T-helper 2 cell treated with Interferon-gamma antibody and Interleukin-4, amounts not matched to agents 5 μg/mL and 100 μg/mL, for 36 hours (primary cell): ENCODE results near the gene SLC9A3.
"Not testable (repeated sequence)": the region's sequence is repeated elsewhere in the genome, so short reads cannot be mapped to it uniquely, and the experiment has no call there.

Experiments
- DNase-seq: peaks from one replicate; pipeline ENCODE4 v3.0.0; 2021; ENCODE audit warnings: low spot score
- H3K27ac Mint-ChIP-seq: one replicate; pipeline ENCODE4 v1.8.0; 2021; ENCODE audit warnings: mild to moderate bottlenecking, mixed read lengths
- H3K27me3 Mint-ChIP-seq: one replicate; pipeline ENCODE4 v1.8.0; 2021; ENCODE audit warnings: low read depth, mixed read lengths
- H3K36me3 Mint-ChIP-seq: one replicate; pipeline ENCODE4 v1.8.0; 2021; ENCODE audit warnings: low read depth, mixed read lengths
- H3K4me1 Mint-ChIP-seq: one replicate; pipeline ENCODE4 v1.8.0; 2021; ENCODE audit warnings: low read depth, mixed read lengths
- H3K4me3 Mint-ChIP-seq: one replicate; pipeline ENCODE4 v1.8.0; 2022; ENCODE audit warnings: mild to moderate bottlenecking, moderate library complexity, mixed read lengths
- H3K9me3 Mint-ChIP-seq: one replicate; pipeline ENCODE4 v1.8.0; 2021; ENCODE audit warnings: mixed read lengths

The SLC9A3 gene

DNA sequence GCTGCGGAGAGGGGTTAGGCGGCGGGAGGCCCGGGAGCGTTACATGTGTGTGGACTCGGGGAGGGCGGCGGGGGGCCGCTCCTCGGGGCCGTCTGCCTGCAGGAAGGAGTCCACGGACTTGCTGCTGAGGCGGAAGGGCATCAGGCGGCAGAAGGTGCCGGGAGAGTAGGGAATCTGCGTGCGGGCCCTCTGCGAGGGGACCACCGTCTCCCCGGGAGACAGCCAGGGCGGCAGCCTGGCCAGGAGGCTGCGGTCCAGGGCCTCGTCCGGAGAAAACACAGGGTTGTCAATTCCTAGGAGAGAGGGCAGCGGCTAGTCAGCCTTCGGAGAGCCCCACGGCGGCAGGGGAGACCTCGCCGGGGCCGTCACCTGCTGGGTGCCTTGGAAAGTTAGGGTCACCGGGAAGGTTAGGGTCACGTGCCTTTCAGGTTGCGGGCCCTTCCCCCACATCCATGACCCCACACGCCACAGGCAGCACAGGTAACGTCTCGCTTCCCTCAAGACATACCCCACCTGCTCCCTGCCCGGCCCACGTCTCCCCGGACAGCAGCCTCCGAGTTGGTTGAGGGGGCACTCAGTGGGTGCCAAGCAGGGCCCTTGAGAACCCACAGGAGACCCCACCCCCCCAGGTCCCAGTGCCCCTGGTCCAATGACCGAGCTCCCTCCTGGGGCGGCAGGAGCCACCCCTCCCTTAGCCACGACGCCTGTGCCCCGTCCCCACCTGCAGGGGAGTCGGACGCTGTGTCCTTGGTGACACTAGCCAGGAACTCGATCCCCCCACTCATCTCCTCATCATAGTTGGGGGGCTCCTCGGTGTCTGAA lies 49.2 kb downstream of the SLC9A3 start:
- Mint-ChIP-seq H3K36me3 (peaks cover 10% of the 10 kb centered on the region), H3K9me3 (no peaks in the 10 kb centered on the region), H3K27me3 (peaks cover 9% of the 10 kb centered on the region), H3K4me3 (peak overlapping the region; percentile 70), H3K27ac (no peak overlapping the region), H3K4me1 (peaks cover 12% of the 10 kb centered on the region)
- no peak for DNase-seq

DNA sequence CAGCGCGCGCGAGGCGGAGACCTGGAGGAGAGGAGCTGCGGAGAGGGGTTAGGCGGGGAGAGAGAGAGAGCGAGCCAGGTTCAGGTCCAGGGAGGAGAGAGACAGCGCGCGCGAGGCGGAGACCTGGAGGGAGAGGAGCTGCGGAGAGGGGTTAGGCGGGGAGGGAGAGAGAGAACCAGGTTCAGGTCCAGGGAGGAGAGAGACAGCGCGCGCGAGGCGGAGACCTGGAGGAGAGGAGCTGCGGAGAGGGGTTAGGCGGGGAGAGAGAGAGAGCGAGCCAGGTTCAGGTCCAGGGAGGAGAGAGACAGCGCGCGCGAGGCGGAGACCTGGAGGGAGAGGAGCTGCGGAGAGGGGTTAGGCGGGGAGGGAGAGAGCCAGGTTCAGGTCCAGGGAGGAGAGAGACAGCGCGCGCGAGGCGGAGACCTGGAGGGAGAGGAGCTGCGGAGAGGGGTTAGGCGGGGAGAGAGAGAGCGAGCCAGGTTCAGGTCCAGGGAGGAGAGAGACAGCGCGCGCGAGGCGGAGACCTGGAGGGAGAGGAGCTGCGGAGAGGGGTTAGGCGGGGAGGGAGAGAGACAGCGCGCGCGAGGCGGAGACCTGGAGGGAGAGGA lies 49.9 kb downstream of the SLC9A3 start:
- H3K27me3 Mint-ChIP-seq, H3K27ac Mint-ChIP-seq: not testable (repeated sequence)
- H3K36me3 Mint-ChIP-seq, result peaks cover 13% of the 10 kb centered on the region

DNA sequence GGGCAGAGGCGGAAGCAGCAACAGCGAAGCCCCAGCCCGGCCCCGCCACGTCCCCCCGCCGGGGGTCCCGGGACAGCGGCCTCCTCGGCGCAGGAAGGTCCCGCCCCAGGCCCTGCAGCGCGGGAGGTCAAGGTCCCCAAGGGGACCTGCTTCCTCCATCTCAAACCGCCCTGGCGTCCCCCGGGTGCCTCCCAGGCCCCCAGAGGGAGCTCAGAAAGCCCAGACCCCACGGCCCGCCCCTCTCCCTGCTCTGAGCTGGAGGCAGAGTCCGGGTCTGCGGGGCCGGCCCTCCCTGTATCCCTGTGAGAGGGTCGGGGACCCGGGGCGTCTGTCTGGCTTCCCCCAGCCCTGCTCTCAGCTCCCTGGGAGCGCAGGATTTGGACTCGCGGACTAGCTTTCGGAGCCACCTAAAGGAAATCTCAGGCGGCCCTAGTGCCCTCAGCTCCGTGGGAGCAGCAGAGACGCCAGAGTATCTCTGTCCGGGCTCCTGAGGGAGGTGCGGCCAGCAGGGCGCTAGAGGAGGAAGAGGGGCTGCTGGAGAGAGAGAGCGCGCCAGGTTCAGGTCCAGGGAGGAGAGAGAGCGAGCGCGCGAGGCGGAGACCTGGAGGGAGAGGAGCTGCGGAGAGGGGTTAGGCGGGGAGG lies 50.6 kb downstream of the SLC9A3 start:
- peaks cover 14% of the 10 kb centered on the region for H3K4me1 Mint-ChIP-seq

More for the DNA sequence above, 49.9 kb downstream of the SLC9A3 start:
- H3K4me1 Mint-ChIP-seq, result peaks cover 14% of the 10 kb centered on the region
- H3K4me3 Mint-ChIP-seq, result peak overlapping the region; percentile 70
- not testable (repeated sequence) for DNase-seq, H3K9me3 Mint-ChIP-seq

DNA sequence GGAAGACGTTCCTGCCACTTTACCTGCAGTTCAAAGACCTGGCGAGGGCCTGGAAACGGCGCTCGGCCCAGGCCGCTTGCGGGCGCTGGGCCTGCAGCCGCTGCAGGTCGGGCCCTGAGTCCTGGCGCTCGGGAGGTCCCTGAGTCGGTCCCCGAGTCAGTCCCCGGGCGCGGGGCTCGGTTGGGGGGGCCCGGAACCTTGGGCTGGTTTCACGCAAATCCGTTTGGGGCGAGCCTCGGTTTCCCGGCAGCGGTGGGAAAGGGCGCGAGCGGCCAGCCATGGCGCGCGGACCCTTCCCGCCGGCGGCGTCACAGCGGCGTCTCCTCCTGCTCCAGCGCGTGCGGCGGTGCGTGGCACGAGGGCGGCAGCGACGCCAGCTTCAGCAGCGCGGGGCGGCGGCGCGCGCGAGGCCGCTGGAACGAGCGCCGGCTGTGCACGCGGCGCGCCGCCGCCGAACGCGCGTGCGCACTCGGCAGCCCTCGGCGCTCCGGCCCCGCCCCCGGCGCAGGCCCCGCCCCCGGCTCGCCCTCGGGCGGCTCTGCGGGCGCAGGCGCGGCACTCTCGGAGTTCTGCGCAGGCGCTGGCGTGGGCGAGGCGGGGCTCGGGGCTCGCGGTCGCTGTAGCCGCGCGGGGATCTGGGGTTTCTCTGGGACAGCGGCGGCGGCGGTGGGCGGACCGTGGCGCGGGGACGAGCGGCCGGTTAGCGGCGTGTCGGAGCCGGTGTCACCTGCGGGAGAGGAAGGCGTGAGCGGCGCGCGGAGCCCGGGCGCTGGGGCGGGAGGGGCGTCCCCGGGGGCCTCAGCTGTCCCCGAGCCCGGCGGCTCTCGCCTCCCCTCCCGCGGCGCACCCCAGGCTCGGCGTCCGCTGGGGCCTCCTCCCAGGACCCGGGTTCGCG lies 51.3 kb downstream of the SLC9A3 start:
- Mint-ChIP-seq H3K36me3 (peaks cover 18% of the 10 kb centered on the region), H3K4me1 (peaks cover 14% of the 10 kb centered on the region), H3K27me3 (peaks cover 9% of the 10 kb centered on the region), H3K27ac (peak overlapping the region; percentile 86), H3K9me3 (no peaks in the 10 kb centered on the region), H3K4me3 (peak overlapping the region; percentile 85)
- DNase-seq, result peak; percentile 89

More for the DNA sequence above, 50.6 kb downstream of the SLC9A3 start:
- H3K27me3 Mint-ChIP-seq, result peaks cover 9% of the 10 kb centered on the region
- peak; percentile 22 for DNase-seq
- no peaks in the 10 kb centered on the region for H3K9me3 Mint-ChIP-seq
- peak overlapping the region; percentile 88 for H3K4me3 Mint-ChIP-seq
- H3K27ac Mint-ChIP-seq, result no peak overlapping the region
- peaks cover 15% of the 10 kb centered on the region for H3K36me3 Mint-ChIP-seq

DNA sequence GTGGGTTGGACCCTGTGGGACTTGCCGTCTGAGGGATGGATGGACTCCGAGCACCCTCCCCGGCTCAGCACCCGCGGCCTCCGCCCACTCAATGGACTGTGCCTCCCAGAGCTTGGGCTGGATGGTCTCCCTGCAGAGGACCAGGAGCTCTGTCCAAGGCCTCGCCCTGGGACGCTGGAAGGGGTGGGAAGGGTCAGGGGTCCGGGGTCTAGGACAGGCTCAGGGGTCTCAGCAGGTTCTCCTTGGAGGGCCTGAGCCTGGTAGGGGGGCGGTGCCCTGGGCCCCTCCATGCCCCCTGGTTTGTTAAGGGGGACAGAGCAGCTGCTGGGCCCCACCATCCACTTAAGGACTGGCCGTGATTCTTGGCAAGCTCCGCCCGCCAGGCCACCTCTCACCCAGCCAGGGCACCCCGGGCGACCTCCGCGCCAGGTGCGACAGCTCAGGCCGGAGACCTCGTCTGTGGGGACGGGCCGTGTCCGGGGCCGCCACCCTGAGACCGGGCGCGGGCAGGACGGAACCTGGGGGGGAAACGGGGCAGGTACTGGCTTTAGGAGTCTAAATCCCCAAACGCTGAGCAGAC lies 52.1 kb downstream of the SLC9A3 start:
- Mint-ChIP-seq H3K4me1 (peaks cover 14% of the 10 kb centered on the region), H3K36me3 (peaks cover 18% of the 10 kb centered on the region), H3K27me3 (peaks cover 9% of the 10 kb centered on the region), H3K27ac (peak overlapping the region; percentile 79), H3K9me3 (no peaks in the 10 kb centered on the region), H3K4me3 (peak overlapping the region; percentile 85)
- no peak for DNase-seq

DNA sequence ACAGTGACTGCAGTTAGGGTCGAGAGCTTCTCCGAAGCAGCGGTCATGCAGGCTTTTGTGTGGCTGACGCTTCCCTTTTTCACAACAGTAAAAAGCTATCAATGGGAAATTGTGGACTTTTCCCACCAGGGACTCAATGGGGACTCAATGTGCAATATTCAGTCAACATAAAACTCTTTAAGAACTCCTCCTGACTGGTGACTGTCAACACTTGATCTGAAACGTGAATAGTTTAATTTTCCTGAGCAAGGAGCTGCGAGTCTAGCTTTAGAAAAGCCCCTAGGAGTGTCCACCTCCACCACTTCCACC lies 52.5 kb downstream of the SLC9A3 start:
- H3K9me3 Mint-ChIP-seq, result no peaks in the 10 kb centered on the region

DNA sequence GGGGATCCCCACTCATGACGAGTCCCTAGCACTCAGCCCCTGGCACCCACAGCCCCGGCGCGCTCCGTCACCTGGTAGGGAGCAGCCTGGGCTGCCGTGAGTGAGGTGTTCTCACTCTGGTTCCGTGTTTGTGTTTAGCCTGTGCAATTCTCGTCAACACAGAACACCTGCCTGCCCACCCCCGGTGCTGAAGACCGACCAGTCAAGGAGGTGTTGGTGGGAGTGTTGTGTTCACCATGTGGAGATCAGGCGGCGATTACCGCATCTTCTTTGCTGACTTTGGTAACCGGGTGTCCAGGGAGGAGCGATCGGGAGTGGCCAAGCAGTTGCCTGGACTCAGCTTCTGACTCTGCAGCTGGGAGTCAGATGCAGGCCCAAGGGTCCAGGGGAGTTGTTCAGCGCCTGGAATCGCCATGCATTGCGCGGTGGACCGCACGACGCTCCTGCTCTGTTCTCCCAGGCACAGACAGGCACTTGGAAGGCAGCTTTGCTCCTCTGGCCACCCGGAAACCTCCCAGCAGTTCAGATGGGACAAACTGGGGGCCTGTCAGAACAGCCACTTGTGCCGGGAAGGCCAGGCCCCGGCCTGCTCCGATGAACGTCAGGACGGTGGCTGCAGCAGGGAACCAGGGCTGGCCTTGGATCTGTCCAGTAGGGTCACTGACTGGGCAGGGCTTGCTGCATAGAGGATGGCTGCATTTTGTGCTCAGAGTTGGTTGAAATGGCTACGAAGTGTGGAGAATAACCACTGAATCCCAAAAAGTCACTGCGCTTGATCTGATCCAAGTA lies 53.1 kb downstream of the SLC9A3 start:
- Mint-ChIP-seq H3K9me3 (no peaks in the 10 kb centered on the region), H3K27me3 (peaks cover 9% of the 10 kb centered on the region), H3K36me3 (peaks cover 23% of the 10 kb centered on the region), H3K4me3 (peak overlapping the region; percentile 85), H3K4me1 (peaks cover 14% of the 10 kb centered on the region), H3K27ac (peak overlapping the region; percentile 79)
- no peak for DNase-seq

More for the DNA sequence above, 52.5 kb downstream of the SLC9A3 start:
- no peak for DNase-seq
- peak overlapping the region; percentile 85 for H3K4me3 Mint-ChIP-seq
- peaks cover 20% of the 10 kb centered on the region for H3K36me3 Mint-ChIP-seq
- H3K27ac Mint-ChIP-seq, result peak overlapping the region; percentile 79
- H3K4me1 Mint-ChIP-seq, result peaks cover 14% of the 10 kb centered on the region
- peaks cover 9% of the 10 kb centered on the region for H3K27me3 Mint-ChIP-seq

DNA sequence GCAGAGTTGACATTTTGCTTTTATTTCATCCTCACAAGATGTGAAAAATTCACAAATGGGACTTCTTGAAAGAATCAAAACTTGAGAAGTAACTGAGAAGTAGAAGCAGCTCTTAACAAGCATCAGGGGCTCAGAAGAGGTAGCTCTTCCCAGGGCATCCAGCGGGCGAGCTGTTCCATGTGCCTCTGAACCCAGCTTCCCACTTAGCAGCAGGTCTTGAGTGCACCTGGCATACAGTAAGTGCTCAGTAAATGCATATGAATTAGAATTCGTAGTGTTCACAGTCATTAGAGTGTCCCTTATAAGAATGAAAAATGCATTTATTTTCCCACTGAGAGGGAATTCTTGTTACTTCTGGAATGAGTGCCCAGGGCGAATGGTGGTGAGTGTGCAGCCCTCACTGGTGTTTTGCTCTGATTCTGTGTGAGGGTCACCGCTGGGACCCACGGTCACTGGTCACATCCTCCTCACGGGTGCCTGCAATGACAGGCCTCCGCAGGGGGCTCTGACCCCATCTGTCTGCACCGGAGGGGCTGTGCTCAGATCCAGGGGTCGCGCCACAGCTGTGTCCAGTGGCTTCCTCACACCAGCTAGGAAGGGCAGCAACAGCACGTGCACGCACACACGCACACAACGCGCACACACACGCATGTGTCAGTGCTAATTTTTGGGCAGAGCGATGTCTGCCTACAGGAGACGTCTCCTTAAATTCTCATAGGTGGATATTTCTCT lies 54.3 kb downstream of the SLC9A3 start:
- DNase-seq, result no peak
- peaks cover 28% of the 10 kb centered on the region for H3K36me3 Mint-ChIP-seq
- no peaks in the 10 kb centered on the region for H3K9me3 Mint-ChIP-seq
- H3K4me3 Mint-ChIP-seq, result peak overlapping the region; percentile 7
- peaks cover 14% of the 10 kb centered on the region for H3K4me1 Mint-ChIP-seq
- no peak overlapping the region for H3K27ac Mint-ChIP-seq
- H3K27me3 Mint-ChIP-seq, result peaks cover 6% of the 10 kb centered on the region

DNA sequence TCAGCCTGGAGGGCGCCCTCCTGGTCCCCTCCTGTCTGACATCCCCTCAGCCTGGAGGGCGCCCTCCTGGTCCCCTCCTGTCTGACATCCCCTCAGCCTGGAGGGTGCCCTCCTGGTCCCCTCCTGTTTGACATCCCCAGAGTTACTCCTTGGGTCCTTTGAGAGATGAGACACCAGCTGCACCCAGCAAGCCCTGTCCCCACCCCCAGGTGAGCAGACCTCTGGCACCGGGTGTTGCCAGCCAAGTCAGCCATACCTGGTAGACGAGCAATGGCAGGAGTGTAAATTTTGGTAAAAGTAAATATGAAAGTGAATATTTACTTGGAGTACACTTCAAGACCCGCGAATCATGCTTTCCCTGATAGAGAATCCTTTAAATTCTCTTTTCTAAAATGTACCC lies 55.8 kb downstream of the SLC9A3 start:
- peaks cover 18% of the 10 kb centered on the region for H3K4me1 Mint-ChIP-seq
- DNase-seq, result no peak
- H3K27me3 Mint-ChIP-seq, result no peaks in the 10 kb centered on the region
- no peak overlapping the region for H3K27ac Mint-ChIP-seq
- no peaks in the 10 kb centered on the region for H3K9me3 Mint-ChIP-seq
- peaks cover 37% of the 10 kb centered on the region for H3K36me3 Mint-ChIP-seq
- no peak overlapping the region for H3K4me3 Mint-ChIP-seq

DNA sequence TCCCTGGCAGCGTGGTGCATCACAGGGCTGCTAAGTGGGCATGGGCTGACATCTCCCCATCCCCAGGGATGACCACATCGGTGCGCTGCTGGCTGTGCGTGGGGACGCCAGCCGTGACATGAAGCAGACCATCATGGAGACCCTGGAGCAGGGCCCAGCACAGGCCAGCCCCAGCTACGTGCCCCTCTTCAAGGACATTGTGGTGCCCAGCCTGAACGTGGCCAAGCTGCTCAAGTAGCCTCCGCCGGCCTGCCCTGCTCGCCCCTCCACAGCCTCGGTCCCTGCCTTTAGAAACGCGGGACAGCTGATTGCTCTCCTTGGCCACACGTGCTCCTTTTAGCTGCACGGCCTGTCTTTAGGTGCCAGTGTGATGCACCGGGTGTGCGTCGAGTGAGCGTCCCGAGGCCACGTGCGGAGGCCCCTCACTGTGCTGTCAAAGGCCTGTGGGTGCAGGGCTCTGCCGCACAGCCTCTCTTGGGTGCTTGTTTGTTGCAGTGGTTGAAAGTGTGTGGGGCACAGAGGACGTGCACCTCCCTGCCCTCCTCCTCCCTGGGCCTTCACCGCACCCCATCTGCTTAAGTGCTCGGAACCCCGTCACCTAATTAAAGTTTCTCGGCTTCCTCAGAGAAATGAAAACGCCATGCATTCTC lies 57.5 kb downstream of the SLC9A3 start:
- no peak overlapping the region for H3K4me3 Mint-ChIP-seq
- H3K27me3 Mint-ChIP-seq, result no peaks in the 10 kb centered on the region
- DNase-seq, result no peak
- H3K27ac Mint-ChIP-seq, result no peak overlapping the region
- peaks cover 48% of the 10 kb centered on the region for H3K36me3 Mint-ChIP-seq
- H3K4me1 Mint-ChIP-seq, result peaks cover 21% of the 10 kb centered on the region
- no peaks in the 10 kb centered on the region for H3K9me3 Mint-ChIP-seq

DNA sequence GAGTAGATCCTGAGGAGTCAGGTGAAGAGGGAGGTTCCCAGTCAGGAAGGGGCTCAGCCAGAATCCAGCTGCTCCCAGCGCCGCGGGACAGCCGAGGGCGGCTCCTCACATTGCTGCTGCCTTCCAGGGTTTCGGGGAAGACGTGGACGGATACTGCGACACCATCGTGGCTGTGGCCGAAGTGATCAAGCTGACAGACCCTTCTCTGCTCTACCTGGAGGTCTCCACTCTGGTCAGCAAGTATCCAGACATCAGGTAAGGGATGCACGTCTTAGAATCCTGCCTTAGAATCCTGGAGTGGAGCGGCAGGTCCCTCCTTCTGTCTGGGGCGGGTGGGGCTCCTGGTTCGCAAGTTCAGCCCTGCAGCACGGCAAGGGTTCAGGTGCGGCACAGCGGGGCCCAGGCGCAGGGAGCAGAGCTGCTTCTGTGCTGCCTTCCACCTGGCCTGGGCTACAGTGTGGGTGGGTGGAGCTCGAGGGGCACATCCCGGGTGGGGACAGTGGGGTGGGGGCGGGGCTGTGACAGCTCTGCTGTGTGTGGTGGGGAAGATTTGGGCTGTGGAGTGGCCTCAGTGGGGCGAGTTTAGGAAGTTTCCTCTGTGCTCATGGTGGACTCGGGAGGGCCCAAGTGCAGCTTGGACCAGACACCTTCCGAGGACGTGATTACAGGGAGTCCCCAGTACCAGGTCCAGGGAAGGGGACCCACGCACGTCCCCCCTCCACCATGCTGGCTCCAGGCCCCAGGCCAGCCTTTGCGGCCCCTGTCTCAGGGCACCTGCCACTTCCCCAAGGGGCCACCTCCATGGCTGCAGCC lies 58.5 kb downstream of the SLC9A3 start:
- H3K27ac Mint-ChIP-seq, result no peak overlapping the region
- no peak for DNase-seq
- no peaks in the 10 kb centered on the region for H3K27me3 Mint-ChIP-seq
- H3K36me3 Mint-ChIP-seq, result peaks cover 48% of the 10 kb centered on the region
- no peaks in the 10 kb centered on the region for H3K9me3 Mint-ChIP-seq
- H3K4me3 Mint-ChIP-seq, result no peak overlapping the region
- H3K4me1 Mint-ChIP-seq, result peaks cover 20% of the 10 kb centered on the region
